T47D (cell line): ENCODE measurements around the gene MED9.

Experiments
- DNase-seq, 2 experiments: peaks; one replicate each; pipeline versions ENCODE4 v3.0.0 to v3.0.0-alpha.2; 2011 to 2012; ENCODE audit warnings: low read depth in 1 of 2, low spot score in 1 of 2
- JUND ChIP-seq: IDR thresholded peaks from 2 replicates; pipeline ENCODE4 v1.6.1; 2012; ENCODE audit warnings: low read depth
- in situ Hi-C: cut with HindIII; loops from 2 replicates; pipeline ENCODE4 v1.10.0; 2016; ENCODE audit warnings: low sequenced_read_pairs, low pct_unique_long_range_greater_than_20kb

The MED9 gene

GRCh38 chr17:17533901-17534441, 57.2 kb downstream of the MED9 start:
- no peak for TF ChIP-seq JUND
- DNase-seq, result peak in 1 of 2 experiments; percentile 78

GRCh38 chr17:17535957-17536356, 59.2 kb downstream of the MED9 start:
- in situ Hi-C loops, result no loop called here
- peak in 1 of 2 experiments; percentile 22 for DNase-seq
- TF ChIP-seq JUND, result no peak

More at GRCh38 chr17:17533901-17534441, 57.2 kb downstream of the MED9 start:
- in situ Hi-C loops, result no loop called here

- in situ Hi-C loops, result no loop called here
- TF ChIP-seq JUND, result no peak
- DNase-seq, result no peak
Observed at GRCh38 chr17:17536702-17537101, 59.9 kb downstream of the MED9 start.

DNA sequence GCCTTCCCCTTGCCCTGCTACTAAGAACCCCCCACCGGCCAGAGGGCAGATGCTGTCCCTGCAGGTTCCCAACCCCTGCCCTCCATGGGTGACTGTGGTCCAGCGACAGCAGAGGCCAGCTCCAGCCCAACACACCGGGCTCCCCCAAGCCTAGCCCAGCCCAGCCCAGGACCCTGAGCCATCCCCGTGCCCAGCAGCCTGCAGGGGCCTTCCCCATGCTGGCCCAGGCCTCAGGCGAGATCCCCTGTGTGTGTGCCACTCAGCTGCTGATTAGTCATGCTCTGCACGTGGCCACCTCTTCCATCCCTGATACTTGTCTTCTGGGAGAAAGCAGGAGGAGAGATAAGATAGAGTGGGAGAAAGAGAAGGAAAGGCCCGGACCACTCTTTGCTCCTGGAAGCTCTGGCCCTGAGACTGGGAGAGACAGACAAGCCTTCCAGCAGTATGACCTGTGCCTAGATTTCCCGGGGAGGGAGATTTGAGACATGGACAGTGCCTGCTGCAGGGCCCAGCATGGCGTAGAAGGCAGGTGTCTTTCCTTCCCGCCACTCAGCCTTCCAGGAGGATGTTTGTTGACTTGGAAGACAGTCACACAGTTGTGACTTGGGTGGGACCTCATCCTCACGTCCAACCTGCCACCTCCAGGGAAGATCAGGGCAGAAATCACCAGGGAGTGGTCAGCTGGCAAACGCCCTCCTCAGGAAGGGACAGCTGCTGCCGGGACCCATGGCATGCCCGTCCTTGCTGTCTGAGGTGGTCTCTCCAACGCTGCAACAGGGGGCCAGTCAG, 60.7 kb downstream of the MED9 start:
- no peak for TF ChIP-seq JUND
- in situ Hi-C loops, result no loop called here
- DNase-seq, result no peak

- in situ Hi-C loops, result no loop called here
- no peak for TF ChIP-seq JUND
- peak; percentile 49 to 77 for DNase-seq
Observed at GRCh38 chr17:17538417-17539391, 61.9 kb downstream of the MED9 start.

DNA sequence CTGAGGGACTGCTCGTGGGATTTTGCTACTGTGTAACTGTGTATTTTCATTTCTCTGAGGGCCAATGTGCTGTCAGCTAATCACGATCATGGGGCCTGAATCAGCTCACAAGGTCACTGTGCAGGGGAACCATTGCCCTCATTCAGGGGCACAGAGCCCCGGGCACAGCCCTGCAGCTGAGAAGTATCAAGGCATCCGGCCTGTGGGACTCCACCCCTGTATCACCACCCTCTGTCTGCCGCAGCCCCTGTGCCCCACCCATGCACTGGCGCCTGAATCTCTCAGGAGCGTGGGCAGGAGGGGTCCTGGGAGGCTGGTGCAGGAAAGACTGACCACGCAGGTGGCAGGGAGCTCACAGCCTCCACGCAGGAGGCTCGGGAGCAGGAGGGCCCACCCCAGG, 62.8 kb downstream of the MED9 start:
- TF ChIP-seq JUND, result no peak
- no peak for DNase-seq
- in situ Hi-C loops, result no loop called here

DNA sequence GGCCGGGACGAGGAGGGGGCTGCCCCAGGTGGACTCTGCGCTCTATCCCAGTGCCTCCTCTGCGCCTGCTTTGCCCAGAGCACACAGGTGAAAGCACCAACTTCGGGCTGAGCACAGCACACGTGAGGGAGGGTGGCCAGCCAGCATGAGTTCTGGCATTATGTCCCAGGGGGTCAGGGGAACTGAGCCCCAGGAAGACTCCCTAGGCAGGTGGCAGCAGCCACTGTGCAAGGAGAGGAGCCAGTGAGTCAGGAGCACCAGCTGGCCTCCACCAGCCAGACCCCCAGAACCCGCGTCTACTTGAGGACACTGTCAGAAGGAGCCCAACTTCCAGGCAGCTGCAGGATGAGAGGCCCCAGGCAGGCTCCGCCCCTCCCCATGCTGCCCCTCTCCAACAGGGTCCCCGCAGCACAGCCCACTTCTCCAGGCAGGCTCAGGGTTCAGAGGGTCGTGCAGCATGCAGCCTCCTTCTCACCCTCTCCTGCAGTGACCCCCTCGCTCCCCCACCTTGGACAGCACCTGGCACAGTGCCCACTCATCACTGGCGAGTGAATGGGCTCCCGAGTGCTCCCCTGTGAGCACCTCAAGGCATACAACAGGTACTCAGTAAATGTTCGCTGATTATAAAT, 63.6 kb downstream of the MED9 start:
- in situ Hi-C loops, result no loop called here
- no peak for DNase-seq
- no peak for TF ChIP-seq JUND

DNA sequence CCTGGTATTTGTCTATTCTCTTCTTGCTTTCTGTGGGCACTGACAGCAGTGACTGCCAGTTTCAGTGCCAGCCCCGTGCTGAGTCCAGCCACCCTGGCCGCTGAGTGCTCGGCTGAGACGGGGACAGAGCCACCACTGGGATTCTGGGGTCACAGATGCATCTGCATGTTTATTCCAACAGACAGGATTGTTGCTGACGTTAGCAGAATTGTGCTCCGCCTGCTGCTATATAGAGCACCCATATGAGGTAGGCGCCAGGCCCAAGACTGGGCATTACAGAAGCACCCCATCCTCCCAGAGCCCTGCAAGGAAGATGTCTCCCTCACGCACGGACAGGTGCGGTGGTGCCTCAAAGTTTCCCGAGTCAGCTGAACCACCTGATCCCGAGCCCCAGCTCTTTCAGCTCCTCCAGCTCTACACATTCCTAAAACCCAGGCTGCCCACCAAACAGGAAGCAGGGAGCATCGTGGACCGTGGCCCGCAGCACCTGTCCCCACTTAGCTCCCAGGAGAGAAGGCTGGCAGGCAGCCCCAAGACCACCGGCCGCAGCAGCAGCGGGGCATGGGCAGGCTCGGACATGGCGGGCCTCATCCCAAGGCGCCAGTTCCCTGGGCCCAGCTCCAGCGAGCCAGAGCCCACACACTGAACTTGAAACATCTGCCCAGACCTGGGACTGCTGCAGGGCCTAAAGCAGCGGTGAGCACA, 64.3 kb downstream of the MED9 start:
- TF ChIP-seq JUND, result no peak
- in situ Hi-C loops, result no loop called here
- DNase-seq, result no peak

GRCh38 chr17:17541640-17542001, 64.8 kb downstream of the MED9 start:
- TF ChIP-seq JUND, result no peak
- DNase-seq, result no peak
- in situ Hi-C loops, result no loop called here
